Hindlimb muscle (tissue), 1 donor: ENCODE data around the gene ZBTB7B. TPM values are rescaled to one million over a fixed set of nuclear protein-coding genes. Genes with fewer than 3 reads are reported as not detected.
"Not testable (repeated sequence)": the region's sequence is repeated elsewhere in the genome, so short reads cannot be mapped to it uniquely, and the experiment has no call there.

Source experiments
- DNase-seq: peaks from one replicate; pipeline ENCODE4 v3.0.0-alpha.2; 2013
- polyA plus RNA-seq: library from polyadenylated mRNA; unstranded; fragments of 120-200 nt; gene quantifications from one replicate; pipeline ENCODE4 v1.2.1, GENCODE V29; 2013; ENCODE audit not compliant: insufficient read length

ZBTB7B gene
- polyA plus RNA-seq, 1 donor: 11.3 TPM

- no peak for DNase-seq
These were observed 33.4 kb upstream of the ZBTB7B start for GRCh38 chr1:154969246-154969645.

- peak; percentile 44 for DNase-seq
These were observed 32.6 kb upstream of the ZBTB7B start for GRCh38 chr1:154969860-154970452.

GRCh38 chr1:154970631-154971340 lies 31.8 kb upstream of the ZBTB7B start, which contains the start of gene SHC1:
Gene SHC1 (minus strand): TSS chr1:154970747. CDS start chr1:154970526, 221 bp downstream.
- DNase-seq: peak; percentile 97

- DNase-seq: no peak
These were observed 31.1 kb upstream of the ZBTB7B start for GRCh38 chr1:154971341-154971998.

GRCh38 chr1:154972213-154972516 lies 30.4 kb upstream of the ZBTB7B start:
- no peak for DNase-seq

- peak; percentile 54 for DNase-seq
These were observed 29.9 kb upstream of the ZBTB7B start for GRCh38 chr1:154972517-154973343.

- peak; percentile 92 for DNase-seq
These were observed 29.1 kb upstream of the ZBTB7B start for GRCh38 chr1:154973344-154974101.

- peak; percentile 98 for DNase-seq
These were observed 28.3 kb upstream of the ZBTB7B start, which contains the start of gene CKS1B for GRCh38 chr1:154974102-154974807. Gene CKS1B (plus strand): TSS chr1:154974681. CDS start chr1:154974746, 65 bp downstream.

- peak; percentile 98 for DNase-seq
These were observed 27.7 kb upstream of the ZBTB7B start for GRCh38 chr1:154974808-154975408.

- DNase-seq: peak; percentile 52
These were observed 27.1 kb upstream of the ZBTB7B start for GRCh38 chr1:154975409-154976059.

GRCh38 chr1:154977762-154978161 lies 24.8 kb upstream of the ZBTB7B start:
- not testable (repeated sequence) for DNase-seq

GRCh38 chr1:154978360-154978759 lies 24.2 kb upstream of the ZBTB7B start:
- DNase-seq: no peak

- DNase-seq: no peak
These were observed 20.3 kb upstream of the ZBTB7B start for GRCh38 chr1:154982341-154982740.

- peak; percentile 98 for DNase-seq
These were observed 19.5 kb upstream of the ZBTB7B start, which contains the start of gene FLAD1 for GRCh38 chr1:154982897-154983648. Gene FLAD1 (plus strand): TSS chr1:154983344. CDS start chr1:154983695, 351 bp downstream.

GRCh38 chr1:154983776-154984466 lies 18.7 kb upstream of the ZBTB7B start:
- no peak for DNase-seq

- not testable (repeated sequence) for DNase-seq
These were observed 15.9 kb upstream of the ZBTB7B start for GRCh38 chr1:154986736-154987135.

- DNase-seq: no peak
These were observed 15.3 kb upstream of the ZBTB7B start for GRCh38 chr1:154987326-154987725.

- no peak for DNase-seq
These were observed 14.3 kb upstream of the ZBTB7B start for GRCh38 chr1:154988058-154988954.
